Middle frontal gyrus (tissue), 1 donor: ENCODE data around the gene SRI.
"Not testable (repeated sequence)": the region's sequence is repeated elsewhere in the genome, so short reads cannot be mapped to it uniquely, and the experiment has no call there.

ENCODE experiments used
- DNase-seq: peaks from one replicate; pipeline ENCODE4 v3.0.0-alpha.2; 2015; ENCODE audit warnings: low spot score; ENCODE audit errors: extremely low spot score

SRI gene, protein sequence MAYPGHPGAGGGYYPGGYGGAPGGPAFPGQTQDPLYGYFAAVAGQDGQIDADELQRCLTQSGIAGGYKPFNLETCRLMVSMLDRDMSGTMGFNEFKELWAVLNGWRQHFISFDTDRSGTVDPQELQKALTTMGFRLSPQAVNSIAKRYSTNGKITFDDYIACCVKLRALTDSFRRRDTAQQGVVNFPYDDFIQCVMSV

GRCh38 chr7:88219781-88220747 is at the start of gene SRI:
Gene SRI, minus strand, starts transcription at chr7:88220038. Its CDS starts 12 bp downstream, at chr7:88220026.
- peak; percentile 75 for DNase-seq

- DNase-seq, result no peak
These were observed 49.7 kb upstream of the SRI start for GRCh38 chr7:88269586-88269985.

DNA sequence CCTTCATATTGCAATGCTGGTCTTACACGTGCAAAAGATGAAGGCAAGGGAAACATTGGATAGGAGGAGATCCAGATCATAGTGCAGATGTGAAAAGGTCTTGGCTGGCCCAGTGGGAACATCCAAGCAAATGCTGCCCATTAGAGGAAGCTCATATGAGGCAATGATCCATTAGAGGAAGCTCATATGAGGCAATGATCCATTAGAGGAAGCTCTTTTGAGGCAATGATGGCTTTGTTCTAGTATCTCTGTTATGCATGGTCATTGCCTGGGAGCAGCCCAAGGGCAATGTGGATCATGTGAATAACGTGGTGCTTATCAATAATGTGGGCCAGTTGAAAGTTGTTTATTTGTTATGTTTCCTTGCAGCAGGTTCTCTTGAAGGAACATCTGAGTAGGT is 49.0 kb upstream of the SRI start:
- no peak for DNase-seq

DNA sequence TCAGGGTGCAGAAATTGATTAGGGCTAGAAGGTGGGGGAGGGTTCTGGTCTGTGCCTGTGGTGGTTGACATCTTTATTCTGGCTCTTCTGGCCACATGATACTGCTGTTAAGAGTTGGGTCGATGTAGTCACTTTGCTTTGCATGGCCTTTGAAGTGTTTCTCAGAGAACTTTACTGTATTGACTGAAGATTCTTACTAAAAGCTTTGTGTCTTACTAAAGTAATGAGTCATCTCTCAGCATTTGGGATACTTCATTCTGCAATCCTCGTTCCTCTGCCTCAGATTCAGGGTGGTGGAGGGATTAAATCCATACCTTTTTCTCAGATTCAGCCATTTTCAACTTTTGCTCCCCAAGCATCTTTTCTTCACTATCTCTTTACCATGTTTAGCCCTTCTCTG is 48.2 kb upstream of the SRI start:
- no peak for DNase-seq

DNA sequence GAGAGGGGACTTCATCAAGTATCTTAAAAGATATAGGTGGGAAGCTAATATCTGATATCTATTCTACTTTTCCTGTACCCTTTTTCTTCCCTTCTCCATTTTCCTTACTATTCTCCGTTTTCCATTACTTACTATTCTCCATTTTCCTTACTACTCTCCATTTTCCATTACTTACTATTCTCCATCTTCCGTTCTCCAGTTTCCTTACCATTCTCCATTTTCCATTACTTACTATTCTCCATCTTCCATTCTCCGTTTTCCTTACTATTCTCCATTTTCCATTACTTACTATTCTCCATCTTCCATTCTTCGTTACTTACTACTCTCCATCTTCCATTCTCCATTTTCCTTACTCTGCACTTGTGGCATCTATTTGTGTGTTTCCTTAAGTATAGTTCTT is 47.6 kb upstream of the SRI start:
- DNase-seq, result no peak

DNA sequence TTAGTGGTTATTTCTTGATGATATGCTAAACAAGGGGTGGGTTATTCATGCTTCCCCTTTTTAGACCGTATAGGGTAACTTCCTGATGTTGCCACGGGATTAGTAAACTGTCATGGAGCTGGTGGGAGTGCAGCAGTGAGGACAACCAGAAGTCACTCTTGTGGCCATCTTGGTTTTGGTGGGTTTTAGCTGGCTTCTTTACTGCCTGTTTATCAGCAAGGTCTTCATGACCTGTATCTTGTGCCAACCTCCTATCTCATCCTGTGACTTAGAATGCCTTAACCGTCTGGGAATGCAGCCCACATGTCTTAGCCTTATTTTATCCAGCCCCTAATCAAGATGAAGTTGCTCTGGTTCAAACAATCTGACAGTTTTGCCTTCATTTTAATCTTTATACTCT is 45.1 kb upstream of the SRI start:
- DNase-seq, result not testable (repeated sequence)

- no peak for DNase-seq
These were observed 42.7 kb upstream of the SRI start for GRCh38 chr7:88262562-88262961.

DNA sequence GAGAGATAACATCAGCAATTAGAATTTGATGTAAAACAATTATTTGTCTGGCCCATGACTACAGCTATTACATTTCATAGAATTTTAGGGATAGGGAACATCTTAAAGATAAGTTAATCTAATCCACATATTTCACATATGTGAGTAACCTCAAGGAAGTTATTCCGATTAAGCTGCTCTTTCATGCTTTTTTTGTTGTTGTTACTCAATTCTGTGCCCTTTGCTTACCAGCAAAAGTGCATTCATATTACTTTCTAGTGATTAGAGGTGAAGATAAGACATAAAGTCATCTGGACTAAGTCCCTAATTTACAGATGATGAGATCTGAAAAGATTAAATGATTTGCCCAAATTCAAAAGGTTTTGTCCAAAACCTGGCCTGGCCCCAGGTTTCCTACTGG is 40.9 kb upstream of the SRI start:
- no peak for DNase-seq

GRCh38 chr7:88259656-88260380 is 40.0 kb upstream of the SRI start:
- DNase-seq, result no peak

DNA sequence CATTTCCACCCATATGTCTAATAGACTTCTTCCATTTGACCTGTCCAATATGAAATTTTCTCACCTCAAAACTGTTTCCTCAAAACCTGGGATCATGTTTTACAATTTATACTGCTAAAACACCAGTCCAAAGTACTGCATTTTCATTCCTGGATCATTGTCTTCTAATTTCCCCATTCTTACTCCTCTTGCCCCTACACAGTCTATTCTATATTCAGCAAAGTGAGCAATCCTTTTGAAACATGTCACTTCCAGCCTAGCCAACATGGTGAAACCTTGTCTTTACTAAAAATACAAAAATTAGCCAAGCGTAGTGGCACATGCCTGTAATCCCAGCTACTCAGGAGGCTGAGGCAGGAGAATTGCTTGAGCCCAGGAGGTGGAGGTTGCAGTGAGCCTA is 38.5 kb upstream of the SRI start:
- DNase-seq, result not testable (repeated sequence)

GRCh38 chr7:88256906-88257305 is 37.1 kb upstream of the SRI start:
- no peak for DNase-seq

GRCh38 chr7:88254721-88255424 is 35.0 kb upstream of the SRI start:
- no peak for DNase-seq

- no peak for DNase-seq
These were observed 33.8 kb upstream of the SRI start for GRCh38 chr7:88253640-88254039.

DNA sequence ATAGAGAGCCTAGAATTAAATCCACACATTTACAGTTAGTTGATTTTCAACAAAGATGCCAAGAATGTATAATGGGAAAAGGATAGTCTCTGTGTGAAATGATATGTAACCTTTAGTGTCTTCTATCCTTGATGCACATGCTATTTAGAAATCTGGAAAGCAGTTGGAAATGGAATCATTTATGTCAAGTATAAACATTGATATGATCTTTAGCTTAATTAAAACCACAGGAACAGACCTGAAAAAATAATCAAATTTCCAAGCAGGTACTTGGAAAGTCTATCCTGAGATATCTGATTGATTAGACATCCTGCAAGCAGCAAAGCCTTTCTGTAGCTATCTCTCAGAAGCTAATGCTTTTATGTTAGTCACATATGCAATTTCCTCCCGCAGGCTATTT is 24.4 kb upstream of the SRI start:
- DNase-seq, result no peak

DNA sequence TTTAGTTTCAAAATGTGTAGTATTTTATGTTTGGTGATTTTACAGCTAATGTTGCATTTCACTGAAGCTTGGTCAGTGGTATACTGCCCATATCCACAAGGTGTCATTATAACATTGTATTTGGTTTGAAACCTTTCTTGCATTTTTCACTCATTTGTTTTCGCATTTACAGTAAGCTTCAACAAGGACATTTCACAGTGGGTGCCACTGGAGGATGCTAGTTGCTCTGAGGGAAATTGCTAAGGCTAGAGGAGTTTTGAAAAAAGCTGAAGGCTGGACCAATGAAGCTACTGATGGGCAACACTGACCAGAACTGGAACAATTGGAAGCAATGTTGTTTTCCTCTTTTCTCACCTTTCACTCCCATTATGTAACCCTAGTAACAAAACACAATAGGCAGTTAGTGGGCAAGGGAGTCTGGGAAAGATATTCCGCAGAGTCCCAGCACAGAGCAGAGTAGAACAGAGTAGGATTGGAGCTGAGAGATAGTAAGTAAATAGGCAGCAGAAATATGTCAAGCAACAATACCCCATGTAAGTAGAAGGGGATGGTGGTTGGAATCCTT is 23.6 kb upstream of the SRI start:
- peak; percentile 46 for DNase-seq

DNA sequence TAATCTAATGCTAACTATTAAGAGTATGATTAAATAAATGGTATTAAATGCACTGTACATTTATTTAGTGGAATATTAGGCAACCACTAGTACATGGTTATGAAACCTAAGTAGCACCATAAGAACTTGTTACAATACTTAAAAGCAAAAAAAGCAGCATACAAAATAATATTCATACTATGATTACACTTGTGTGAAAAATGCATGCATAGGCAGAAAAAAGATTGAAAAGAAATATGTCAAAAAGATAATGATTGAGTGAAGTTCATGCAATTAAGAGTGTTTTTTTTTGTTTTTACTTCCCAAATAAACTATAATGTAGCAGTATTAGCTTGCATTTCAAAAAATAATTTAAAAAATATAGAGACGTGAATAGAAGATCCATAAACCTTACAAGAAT is 20.0 kb upstream of the SRI start:
- no peak for DNase-seq

DNA sequence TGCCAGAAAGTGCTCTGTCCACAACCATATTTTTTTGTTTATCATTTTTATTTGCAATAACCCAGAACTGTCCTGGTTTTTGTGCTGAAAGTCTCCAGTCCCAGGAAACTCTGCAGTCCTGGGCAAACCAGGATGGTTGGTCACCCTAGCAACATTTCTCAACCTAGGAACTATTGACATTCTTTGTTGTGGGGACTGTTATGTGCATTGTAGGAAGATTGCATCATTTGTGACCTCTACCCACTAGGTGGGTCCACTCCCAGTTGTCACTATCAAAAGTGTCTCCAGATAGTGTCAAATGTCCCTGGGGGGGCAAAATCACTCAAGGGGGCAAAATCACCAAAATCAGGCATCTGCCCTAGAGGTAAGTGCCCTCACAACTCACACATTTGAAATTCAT is 14.0 kb upstream of the SRI start:
- no peak for DNase-seq

GRCh38 chr7:88230646-88231045 is 10.8 kb upstream of the SRI start:
- DNase-seq, result no peak

- DNase-seq, result no peak
These were observed 9.6 kb upstream of the SRI start for GRCh38 chr7:88229302-88229995.

DNA sequence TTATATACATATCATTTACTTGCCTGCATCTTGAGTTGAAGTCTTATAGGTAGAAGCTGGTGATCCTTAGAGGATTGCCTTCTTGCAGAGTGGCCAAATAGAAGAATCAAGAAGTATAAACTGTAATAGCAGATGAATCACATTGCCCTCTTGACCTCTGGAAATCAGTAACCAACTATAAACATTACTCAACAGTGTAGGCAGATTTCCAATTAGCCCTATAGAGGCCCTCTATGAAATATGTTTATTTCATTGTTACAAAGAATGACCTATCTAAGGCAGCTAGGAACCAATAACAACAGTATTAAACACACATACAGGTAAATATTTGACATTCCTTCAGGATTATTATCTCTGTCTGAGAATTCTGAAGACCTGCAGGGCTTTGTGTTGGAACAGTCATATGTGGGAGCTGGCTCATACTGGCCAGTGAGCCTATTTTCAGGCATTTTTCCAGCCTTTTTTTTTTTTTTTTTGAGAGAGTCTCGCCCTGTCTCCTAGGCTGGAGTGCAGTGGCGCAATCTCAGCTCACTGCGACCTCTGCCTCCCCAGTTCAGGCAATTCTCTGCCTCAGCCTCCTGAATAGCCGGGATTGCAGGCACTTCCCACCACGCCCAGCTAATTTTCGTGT is 7.2 kb upstream of the SRI start:
- no peak for DNase-seq
